SK-N-SH (cell line): Measurements from ENCODE around the gene SHPK. TPM values are rescaled to one million over a fixed set of nuclear protein-coding genes. Genes with fewer than 3 reads are reported as not detected.

Experiments
- CTCF ChIA-PET: fragments of 300-600, 350-600 bp; formaldehyde crosslinking; extraction: SDS; loops from one replicate; lab custom pipeline; 2021; lab: Yijun Ruan, JAX
- POLR2A ChIA-PET: fragments of 350-600 bp; sonication (Branson Sonifier 250); formaldehyde crosslinking; extraction: SDS; loops from one replicate; lab custom pipeline; 2020; ENCODE audit warnings: antibody characterized with exemption, inconsistent platforms; lab: Yijun Ruan, JAX
- DNase-seq: peaks from one replicate; pipeline ENCODE4 v3.0.0; 2012
- H2AFZ ChIP-seq: fragments of 200-600 bp; sonication (generic); 2 replicates; pipeline ENCODE4 v1.8.1; 2016; ENCODE audit warnings: antibody characterized with exemption, mild to moderate bottlenecking, low read depth
- H3F3A ChIP-seq: fragments of 200-600 bp; sonication (generic); replicated peaks from 2 replicates; pipeline ENCODE3; 2016; ENCODE audit warnings: antibody characterized with exemption, mild to moderate bottlenecking; ENCODE audit not compliant: insufficient read depth
- H3K27ac ChIP-seq, 2 experiments: fragments of 200-500 bp in 1 of 2; fragments of 200-600 bp in 1 of 2; sonication (Bioruptor generic) in 1 of 2; sonication (generic), shearing (Covaris generic) in 1 of 2; 2 replicates each; pipeline versions ENCODE4 v1.5.1 to v1.6.1; 2014 to 2016; ENCODE audit warnings: low read depth in 2 of 2, inconsistent platforms in 1 of 2, low read length in 1 of 2, mild to moderate bottlenecking in 1 of 2, mixed read lengths in 1 of 2
- H3K27me3 ChIP-seq: fragments of 200-600 bp; sonication (generic), shearing (Covaris generic); 2 replicates; pipeline ENCODE4 v1.6.1; 2016; ENCODE audit warnings: mixed run types; ENCODE audit not compliant: insufficient read depth
- H3K36me3 ChIP-seq, 2 experiments: fragments of 200-500 bp in 1 of 2; fragments of 200-600 bp in 1 of 2; sonication (Bioruptor generic) in 1 of 2; sonication (generic) in 1 of 2; replicated peaks in 1 of 2; 2 replicates each; pipeline versions ENCODE3 to v1.5.1; 2014 to 2016; ENCODE audit warnings: low read length in 1 of 2, mild to moderate bottlenecking in 1 of 2; ENCODE audit not compliant: insufficient read depth in 2 of 2, control insufficient read depth in 1 of 2
- H3K4me1 ChIP-seq, 2 experiments: fragments of 200-500 bp in 1 of 2; fragments of 200-600 bp in 1 of 2; sonication (Bioruptor generic) in 1 of 2; sonication (generic), shearing (Covaris generic) in 1 of 2; 2 replicates each; pipeline versions ENCODE4 v1.5.1 to v1.6.1; 2014 to 2016; ENCODE audit warnings: low read depth in 1 of 2, low read length in 1 of 2, mixed run types in 1 of 2; ENCODE audit not compliant: insufficient read depth in 2 of 2, control insufficient read depth in 1 of 2
- H3K4me2 ChIP-seq: fragments of 200-600 bp; sonication (generic), shearing (Covaris generic); 2 replicates; pipeline ENCODE4 v1.6.1; 2017; ENCODE audit warnings: mixed run types
- H3K4me3 ChIP-seq, 2 experiments: fragments of 200-500 bp in 1 of 2; fragments of 200-600 bp in 1 of 2; sonication (Bioruptor generic) in 1 of 2; sonication (generic), shearing (Covaris generic) in 1 of 2; 2 replicates each; pipeline versions ENCODE4 v1.5.1 to v1.8.1; 2014 to 2016; ENCODE audit warnings: low read depth in 2 of 2, inconsistent platforms in 1 of 2, low read length in 1 of 2, mild to moderate bottlenecking in 1 of 2, mixed read lengths in 1 of 2, moderate library complexity in 1 of 2
- H3K79me2 ChIP-seq: fragments of 200-600 bp; sonication (generic); 2 replicates; pipeline ENCODE4 v1.8.1; 2017; ENCODE audit warnings: mild to moderate bottlenecking; ENCODE audit not compliant: insufficient read depth
- H3K9ac ChIP-seq: fragments of 200-600 bp; sonication (generic); 2 replicates; pipeline ENCODE4 v1.6.1; 2017; ENCODE audit warnings: mixed run types
- H3K9me2 ChIP-seq: fragments of 200-600 bp; sonication (generic); 2 replicates; pipeline ENCODE4 v1.6.1; 2017; ENCODE audit warnings: mixed run types
- H3K9me3 ChIP-seq: fragments of 200-600 bp; sonication (generic); 2 replicates; pipeline ENCODE4 v1.6.1; 2017; ENCODE audit warnings: mixed run types, mild to moderate bottlenecking, moderate library complexity
- H4K20me1 ChIP-seq: fragments of 200-600 bp; sonication (generic); 2 replicates; pipeline ENCODE4 v1.6.1; 2017; ENCODE audit warnings: mild to moderate bottlenecking, mixed run types; ENCODE audit not compliant: insufficient read depth
- ELF1 ChIP-seq: IDR thresholded peaks from 2 replicates; pipeline ENCODE4 v1.4.0; 2012
- EP300 ChIP-seq, 2 experiments: IDR thresholded peaks; 2 replicates each; pipeline versions ENCODE4 v1.4.0 to v1.6.1; 2012; ENCODE audit warnings: borderline replicate concordance in 1 of 2, low read depth in 1 of 2, low read length in 1 of 2
- FOXJ3 ChIP-seq: sonication (generic); formaldehyde crosslinking; IDR thresholded peaks from 2 replicates; pipeline ENCODE4 v1.5.1; 2020; ENCODE audit warnings: mild to moderate bottlenecking, missing genetic modification reagents
- FOXM1 ChIP-seq: IDR thresholded peaks from 2 replicates; pipeline ENCODE4 v1.4.0; 2012; ENCODE audit warnings: low read depth, mild to moderate bottlenecking
- GABPA ChIP-seq: IDR thresholded peaks from 2 replicates; pipeline ENCODE4 v1.4.0; 2012; ENCODE audit warnings: low read depth, mild to moderate bottlenecking
- MEF2A ChIP-seq: IDR thresholded peaks from 2 replicates; pipeline ENCODE4 v1.4.0; 2012; ENCODE audit warnings: low read depth, borderline replicate concordance
- MXI1 ChIP-seq: IDR thresholded peaks from 2 replicates; pipeline ENCODE4 v1.6.1; 2012; ENCODE audit warnings: mild to moderate bottlenecking, low read depth, low read length, improper control_type of control experiment
- NFIC ChIP-seq: IDR thresholded peaks from 2 replicates; pipeline ENCODE4 v1.4.0; 2012; ENCODE audit warnings: borderline replicate concordance
- POLR2AphosphoS5 ChIP-seq: IDR thresholded peaks from 2 replicates; pipeline ENCODE4 v1.6.1; 2012; ENCODE audit warnings: low read depth, low read length
- RAD21 ChIP-seq: IDR thresholded peaks from 2 replicates; pipeline ENCODE4 v1.6.1; 2012; ENCODE audit warnings: mild to moderate bottlenecking, low read length
- RCOR1 ChIP-seq: fragments of 150-350 bp; IDR thresholded peaks from 2 replicates; pipeline ENCODE4 v1.6.1; 2017; ENCODE audit warnings: antibody characterized with exemption, low read length
- RFX5 ChIP-seq: IDR thresholded peaks from 2 replicates; pipeline ENCODE4 v1.6.1; 2012; ENCODE audit warnings: mild to moderate bottlenecking, improper control_type of control experiment, low read length
- RXRA ChIP-seq: IDR thresholded peaks from 2 replicates; pipeline ENCODE4 v1.4.0; 2012; ENCODE audit warnings: low read depth, mild to moderate bottlenecking, borderline replicate concordance
- TAF1 ChIP-seq: IDR thresholded peaks from 2 replicates; pipeline ENCODE4 v1.6.1; 2012; ENCODE audit warnings: low read depth, mild to moderate bottlenecking, low read length, moderate library complexity, borderline replicate concordance
- YY1 ChIP-seq: IDR thresholded peaks from 2 replicates; pipeline ENCODE4 v1.4.0; 2012; ENCODE audit warnings: low read depth, mild to moderate bottlenecking
- WGBS: methylation state at CpG from one replicate; pipeline ENCODE4 v1.1.6; 2017; ENCODE audit warnings: low lambda C conversion rate; 5-methylcytosine and 5-hydroxymethylcytosine counted together
- polyA plus RNA-seq, 3 experiments: library from polyadenylated mRNA; depleted of rRNA; stranded (reverse); fragments of >200 nt; gene quantifications; 2 replicates each; pipeline ENCODE4 v1.2.3, GENCODE V29; 2012
- TF ChIP-seq, protein P1 (sequence below): IDR thresholded peaks from 2 replicates; pipeline ENCODE4 v1.4.0; 2012; ENCODE audit warnings: low read depth, borderline replicate concordance
- TF ChIP-seq, protein P2 (sequence below): fragments of 150-350 bp; IDR thresholded peaks from 2 replicates; pipeline ENCODE4 v1.6.1; 2017; ENCODE audit warnings: antibody characterized with exemption, low read length, low read depth, borderline replicate concordance
- TF ChIP-seq, protein P3 (sequence below): IDR thresholded peaks from 2 replicates; pipeline ENCODE4; 2012
- TF ChIP-seq, protein P4 (sequence below): fragments of 150-350 bp; IDR thresholded peaks from 2 replicates; pipeline ENCODE4 v1.6.1; 2016; ENCODE audit warnings: mild to moderate bottlenecking, low read depth, low read length

The SHPK gene
- polyA plus RNA-seq, 1 of the 3 experiments (the other 2 are of a cell fraction) = 9.0 TPM

DNA sequence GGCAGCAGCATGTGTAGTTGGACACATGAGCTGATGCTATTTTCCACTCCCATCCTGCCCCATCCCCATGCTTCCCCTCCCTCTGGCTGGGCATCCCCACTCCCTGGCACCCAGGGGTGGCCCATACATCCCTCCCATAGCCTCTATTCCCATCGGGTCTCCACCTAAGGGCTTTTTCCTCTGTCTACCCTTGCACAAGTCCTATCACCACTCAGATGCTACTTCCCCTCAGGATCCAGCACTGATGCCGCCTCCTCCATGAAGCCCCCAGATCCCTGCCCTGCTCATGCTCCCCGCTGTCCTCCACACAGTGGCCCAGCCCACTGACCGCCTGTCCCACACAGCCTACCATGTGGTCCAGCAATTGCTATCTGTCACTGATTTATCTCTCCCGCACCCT, 42.7 kb downstream of the SHPK start:
- no peak for TF ChIP-seq POLR2AphosphoS5
- no peak for TF ChIP-seq FOXM1
- no peak for TF ChIP-seq TAF1
- no peak for TF ChIP-seq RAD21
- no peak for TF ChIP-seq NFIC
- TF ChIP-seq, protein P1, sequence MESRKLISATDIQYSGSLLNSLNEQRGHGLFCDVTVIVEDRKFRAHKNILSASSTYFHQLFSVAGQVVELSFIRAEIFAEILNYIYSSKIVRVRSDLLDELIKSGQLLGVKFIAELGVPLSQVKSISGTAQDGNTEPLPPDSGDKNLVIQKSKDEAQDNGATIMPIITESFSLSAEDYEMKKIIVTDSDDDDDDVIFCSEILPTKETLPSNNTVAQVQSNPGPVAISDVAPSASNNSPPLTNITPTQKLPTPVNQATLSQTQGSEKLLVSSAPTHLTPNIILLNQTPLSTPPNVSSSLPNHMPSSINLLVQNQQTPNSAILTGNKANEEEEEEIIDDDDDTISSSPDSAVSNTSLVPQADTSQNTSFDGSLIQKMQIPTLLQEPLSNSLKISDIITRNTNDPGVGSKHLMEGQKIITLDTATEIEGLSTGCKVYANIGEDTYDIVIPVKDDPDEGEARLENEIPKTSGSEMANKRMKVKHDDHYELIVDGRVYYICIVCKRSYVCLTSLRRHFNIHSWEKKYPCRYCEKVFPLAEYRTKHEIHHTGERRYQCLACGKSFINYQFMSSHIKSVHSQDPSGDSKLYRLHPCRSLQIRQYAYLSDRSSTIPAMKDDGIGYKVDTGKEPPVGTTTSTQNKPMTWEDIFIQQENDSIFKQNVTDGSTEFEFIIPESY = no peak
- TF ChIP-seq, protein P2, sequence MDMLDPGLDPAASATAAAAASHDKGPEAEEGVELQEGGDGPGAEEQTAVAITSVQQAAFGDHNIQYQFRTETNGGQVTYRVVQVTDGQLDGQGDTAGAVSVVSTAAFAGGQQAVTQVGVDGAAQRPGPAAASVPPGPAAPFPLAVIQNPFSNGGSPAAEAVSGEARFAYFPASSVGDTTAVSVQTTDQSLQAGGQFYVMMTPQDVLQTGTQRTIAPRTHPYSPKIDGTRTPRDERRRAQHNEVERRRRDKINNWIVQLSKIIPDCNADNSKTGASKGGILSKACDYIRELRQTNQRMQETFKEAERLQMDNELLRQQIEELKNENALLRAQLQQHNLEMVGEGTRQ = no peak
- TF ChIP-seq, protein P3, sequence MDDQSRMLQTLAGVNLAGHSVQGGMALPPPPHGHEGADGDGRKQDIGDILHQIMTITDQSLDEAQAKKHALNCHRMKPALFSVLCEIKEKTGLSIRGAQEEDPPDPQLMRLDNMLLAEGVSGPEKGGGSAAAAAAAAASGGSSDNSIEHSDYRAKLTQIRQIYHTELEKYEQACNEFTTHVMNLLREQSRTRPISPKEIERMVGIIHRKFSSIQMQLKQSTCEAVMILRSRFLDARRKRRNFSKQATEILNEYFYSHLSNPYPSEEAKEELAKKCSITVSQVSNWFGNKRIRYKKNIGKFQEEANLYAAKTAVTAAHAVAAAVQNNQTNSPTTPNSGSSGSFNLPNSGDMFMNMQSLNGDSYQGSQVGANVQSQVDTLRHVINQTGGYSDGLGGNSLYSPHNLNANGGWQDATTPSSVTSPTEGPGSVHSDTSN = no peak
- TF ChIP-seq MXI1 = no peak
- no peak for TF ChIP-seq EP300 (IDR thresholded peaks at IDR 0.05; ENCODE audit: borderline replicate concordance in 1 of 2, low read depth in 1 of 2, low read length in 1 of 2)
- no peak for TF ChIP-seq RXRA
- TF ChIP-seq RCOR1 = no peak
- TF ChIP-seq, protein P4, sequence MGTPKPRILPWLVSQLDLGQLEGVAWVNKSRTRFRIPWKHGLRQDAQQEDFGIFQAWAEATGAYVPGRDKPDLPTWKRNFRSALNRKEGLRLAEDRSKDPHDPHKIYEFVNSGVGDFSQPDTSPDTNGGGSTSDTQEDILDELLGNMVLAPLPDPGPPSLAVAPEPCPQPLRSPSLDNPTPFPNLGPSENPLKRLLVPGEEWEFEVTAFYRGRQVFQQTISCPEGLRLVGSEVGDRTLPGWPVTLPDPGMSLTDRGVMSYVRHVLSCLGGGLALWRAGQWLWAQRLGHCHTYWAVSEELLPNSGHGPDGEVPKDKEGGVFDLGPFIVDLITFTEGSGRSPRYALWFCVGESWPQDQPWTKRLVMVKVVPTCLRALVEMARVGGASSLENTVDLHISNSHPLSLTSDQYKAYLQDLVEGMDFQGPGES = no peak
- TF ChIP-seq YY1 = no peak
- TF ChIP-seq FOXJ3 (CRISPR knock-in tag) = no peak
- TF ChIP-seq ELF1 = no peak
- TF ChIP-seq RFX5 = no peak
- no peak for TF ChIP-seq MEF2A
- no peak for TF ChIP-seq GABPA
- TF ChIP-seq, all 33 proteins: peak for 0
- Histone ChIP-seq H3K36me3 (peaks cover 0 to 8% of the 10 kb centered on the region in 2 experiments), H3K27ac (no peak overlapping the region; a peak in 1 of 4 replicates), H3K27me3 (no peaks in the 10 kb centered on the region), H3K4me2 (no peak overlapping the region), H4K20me1 (no peaks in the 10 kb centered on the region), H3K4me3 (no peak overlapping the region), H3K79me2 (no peaks in the 10 kb centered on the region), H3K9ac (no peak overlapping the region), H2AFZ (no peak overlapping the region), H3K9me3 (no peaks in the 10 kb centered on the region), H3K9me2 (no peaks in the 10 kb centered on the region), H3F3A (no peaks in the 10 kb centered on the region), H3K4me1 (peaks cover 5 to 15% of the 10 kb centered on the region in 2 experiments; a peak in 2 of 4 replicates)
- POLR2A ChIA-PET = no interaction called here
- CTCF ChIA-PET = interaction anchor here (0.9 kb wide), 1 partner anchor 43 kb away, joined by 3 read pairs; the partner anchor contains the start of genes CTNS and SHPK
- DNase-seq = no peak
- 94% methylated on average over 5 of the region's 5 CpGs for WGBS
